22Rv1 (cell line): ENCODE measurements around the gene TENM4.

Source experiments
- H3K27ac ChIP-seq: fragments of 450-650 bp; 2 replicates; pipeline ENCODE4 v1.5.1; 2017
- ZFX ChIP-seq: fragments of 450-650 bp; IDR thresholded peaks from 2 replicates; pipeline ENCODE4 v1.6.1; 2017; ENCODE audit warnings: antibody characterized with exemption, borderline replicate concordance
- TF ChIP-seq, protein P1 (sequence below): fragments of 450-650 bp; IDR thresholded peaks from 2 replicates; pipeline ENCODE4 v1.5.1; 2017; ENCODE audit warnings: mild to moderate bottlenecking

Gene TENM4

DNA sequence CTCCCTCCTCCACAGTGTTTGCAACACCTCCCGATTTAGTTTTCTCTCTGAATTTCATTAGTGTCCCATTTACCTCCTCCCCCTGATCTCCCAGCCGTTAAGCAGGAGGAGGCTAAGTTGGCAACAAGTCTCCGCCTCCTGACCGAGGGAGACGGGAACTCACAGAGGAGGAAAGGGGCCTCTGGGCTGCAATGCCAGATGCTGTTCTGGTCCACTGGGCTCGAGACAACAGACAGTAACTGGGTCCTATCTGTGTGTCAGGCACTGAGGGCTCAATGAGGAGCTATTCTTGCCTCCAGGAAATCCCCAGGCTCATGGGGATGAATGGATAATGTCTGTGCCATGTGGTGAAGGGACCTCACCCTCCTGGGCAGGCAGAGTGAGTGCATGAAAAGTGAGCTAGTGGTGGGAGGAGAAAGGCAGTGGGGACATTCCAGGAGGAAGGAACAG, 228.1 kb downstream of the TENM4 start:
- no peak overlapping the region for H3K27ac ChIP-seq
- TF ChIP-seq, protein P1, sequence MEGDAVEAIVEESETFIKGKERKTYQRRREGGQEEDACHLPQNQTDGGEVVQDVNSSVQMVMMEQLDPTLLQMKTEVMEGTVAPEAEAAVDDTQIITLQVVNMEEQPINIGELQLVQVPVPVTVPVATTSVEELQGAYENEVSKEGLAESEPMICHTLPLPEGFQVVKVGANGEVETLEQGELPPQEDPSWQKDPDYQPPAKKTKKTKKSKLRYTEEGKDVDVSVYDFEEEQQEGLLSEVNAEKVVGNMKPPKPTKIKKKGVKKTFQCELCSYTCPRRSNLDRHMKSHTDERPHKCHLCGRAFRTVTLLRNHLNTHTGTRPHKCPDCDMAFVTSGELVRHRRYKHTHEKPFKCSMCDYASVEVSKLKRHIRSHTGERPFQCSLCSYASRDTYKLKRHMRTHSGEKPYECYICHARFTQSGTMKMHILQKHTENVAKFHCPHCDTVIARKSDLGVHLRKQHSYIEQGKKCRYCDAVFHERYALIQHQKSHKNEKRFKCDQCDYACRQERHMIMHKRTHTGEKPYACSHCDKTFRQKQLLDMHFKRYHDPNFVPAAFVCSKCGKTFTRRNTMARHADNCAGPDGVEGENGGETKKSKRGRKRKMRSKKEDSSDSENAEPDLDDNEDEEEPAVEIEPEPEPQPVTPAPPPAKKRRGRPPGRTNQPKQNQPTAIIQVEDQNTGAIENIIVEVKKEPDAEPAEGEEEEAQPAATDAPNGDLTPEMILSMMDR, result no peak
- no peak for TF ChIP-seq ZFX

DNA sequence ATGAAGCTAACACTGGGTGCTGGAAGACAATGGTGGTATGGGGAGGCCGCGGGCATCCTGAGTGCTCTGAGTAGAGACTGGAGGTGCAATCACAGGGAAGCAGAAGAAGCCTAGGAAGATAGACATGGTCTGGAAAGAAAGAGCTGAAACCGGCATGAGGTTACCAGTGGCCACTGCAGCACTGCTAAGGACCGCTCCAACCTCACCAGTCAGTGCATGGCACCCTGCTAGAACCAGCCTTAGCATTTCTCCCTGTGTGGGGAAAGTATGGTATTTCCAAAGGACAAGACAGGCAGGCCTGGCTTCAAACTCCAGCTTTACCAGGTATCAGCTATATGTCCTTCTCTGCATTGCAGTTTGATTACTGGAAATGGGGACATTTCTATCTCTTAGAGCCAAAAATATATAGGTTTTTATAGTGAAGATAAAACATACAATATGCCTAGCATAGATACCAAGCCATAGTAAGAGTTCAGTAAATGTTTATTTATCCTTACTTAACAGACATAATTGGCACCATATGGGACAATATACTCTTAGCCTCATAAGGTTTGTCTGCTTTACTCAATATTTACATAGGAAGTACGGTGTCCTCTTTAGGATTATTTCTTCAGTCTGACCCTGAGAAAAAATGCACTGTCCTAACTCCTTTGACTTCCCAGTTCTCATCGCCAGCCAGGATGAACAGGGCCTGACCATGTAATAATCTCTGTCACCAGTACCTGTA, 231.1 kb downstream of the TENM4 start:
- no peak overlapping the region for H3K27ac ChIP-seq
- TF ChIP-seq, protein P1, result no peak
- no peak for TF ChIP-seq ZFX

- H3K27ac ChIP-seq, result no peak overlapping the region
- TF ChIP-seq, protein P1, result no peak
- TF ChIP-seq ZFX, result no peak
These were observed 232.7 kb downstream of the TENM4 start for GRCh38 chr11:79208126-79208525.

DNA sequence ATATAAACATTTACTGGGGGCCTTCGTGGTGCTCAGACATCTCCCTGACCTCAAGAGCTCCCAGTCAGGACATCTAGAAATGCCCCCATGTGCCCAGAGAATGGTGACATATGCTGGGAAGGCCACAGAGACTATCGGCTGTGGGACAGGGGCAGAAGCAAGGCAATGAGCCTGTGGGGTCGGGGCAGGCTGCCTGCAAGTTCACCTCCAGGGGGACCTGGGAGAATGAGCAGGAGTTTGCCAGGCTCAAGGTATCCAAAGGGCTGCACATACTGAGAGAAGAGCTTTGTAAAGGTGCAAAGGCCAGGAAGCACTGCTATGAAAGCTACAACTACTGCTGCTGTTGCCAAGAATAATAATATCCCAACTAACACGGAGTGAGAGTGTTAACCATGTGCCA, 233.9 kb downstream of the TENM4 start:
- H3K27ac ChIP-seq, result no peak overlapping the region
- no peak for TF ChIP-seq ZFX
- TF ChIP-seq, protein P1, result no peak

GRCh38 chr11:79205786-79206185, 235.0 kb downstream of the TENM4 start:
- TF ChIP-seq ZFX, result no peak
- TF ChIP-seq, protein P1, result no peak
- H3K27ac ChIP-seq, result no peak overlapping the region

DNA sequence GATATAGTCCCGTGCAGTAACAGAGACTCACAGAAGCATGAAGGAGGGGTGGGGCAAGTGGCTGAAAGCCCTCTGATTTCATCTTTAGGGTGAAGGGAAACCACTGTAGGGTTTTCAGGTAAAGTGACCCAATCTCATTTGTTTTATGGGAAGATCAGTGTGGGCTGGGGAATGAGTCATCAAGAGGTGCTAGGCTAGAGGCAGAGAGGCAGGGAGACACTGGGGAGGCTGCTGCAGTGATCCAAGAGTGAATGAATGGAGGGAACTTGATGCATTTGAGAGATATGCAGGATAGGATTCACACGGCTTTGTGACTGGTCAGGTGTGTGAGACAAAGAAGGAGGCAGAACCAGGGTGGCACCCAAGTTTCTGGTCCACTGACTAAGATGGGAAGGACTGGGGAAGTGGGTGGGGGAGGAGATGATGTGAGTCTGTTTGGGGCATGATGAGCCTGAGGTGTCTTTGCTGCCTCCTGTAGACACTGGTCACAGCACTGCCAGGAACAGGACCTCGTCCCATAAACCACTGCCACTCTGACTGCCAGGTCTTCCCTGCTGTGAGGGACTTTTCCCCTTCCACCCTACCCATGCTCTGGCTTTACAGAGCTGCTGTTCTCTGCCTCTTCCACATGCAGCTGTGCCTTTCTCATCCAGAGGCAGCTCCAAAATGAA, 239.0 kb downstream of the TENM4 start:
- TF ChIP-seq, protein P1, result no peak
- no peak for TF ChIP-seq ZFX
- H3K27ac ChIP-seq, result no peak overlapping the region

- TF ChIP-seq, protein P1, result no peak
- TF ChIP-seq ZFX, result no peak
- no peak overlapping the region for H3K27ac ChIP-seq
These were observed 240.3 kb downstream of the TENM4 start for GRCh38 chr11:79200398-79201070.
